GM18870 (cell line): ENCODE data around the gene RETREG2.
"Not testable (repeated sequence)": the region's sequence is repeated elsewhere in the genome, so short reads cannot be mapped to it uniquely, and the experiment has no call there.

Experiments used
- ATAC-seq: cut with Tn5 transposase; IDR thresholded peaks from one replicate; pipeline ENCODE4 v1.9.1; 2021; ENCODE audit warnings: moderate library complexity; ENCODE audit not compliant: unreplicated experiment

Gene RETREG2

GRCh38 chr2:219186754-219187456 is 8.8 kb downstream of the RETREG2 start:
- ATAC-seq, result no peak

GRCh38 chr2:219197388-219197787 is 19.3 kb downstream of the RETREG2 start:
- ATAC-seq, result no peak

GRCh38 chr2:219198974-219199373 is 20.9 kb downstream of the RETREG2 start:
- no peak for ATAC-seq

- ATAC-seq, result no peak
Measured at GRCh38 chr2:219199470-219200211, 21.6 kb downstream of the RETREG2 start.

GRCh38 chr2:219200502-219201326 is 22.6 kb downstream of the RETREG2 start:
- not testable (repeated sequence) for ATAC-seq

- ATAC-seq, result not testable (repeated sequence)
Measured at GRCh38 chr2:219201331-219201730, 23.3 kb downstream of the RETREG2 start.

GRCh38 chr2:219204425-219205164 is 26.5 kb downstream of the RETREG2 start:
- ATAC-seq, result no peak

- no peak for ATAC-seq
Measured at GRCh38 chr2:219205165-219205538, 27.1 kb downstream of the RETREG2 start.

- ATAC-seq, result no peak
Measured at GRCh38 chr2:219205981-219206327, 27.9 kb downstream of the RETREG2 start.

GRCh38 chr2:219206328-219207133 is 28.5 kb downstream of the RETREG2 start, which contains the start of gene ZFAND2B:
Gene ZFAND2B (plus strand): TSS chr2:219206782. CDS start chr2:219206988, 206 bp downstream.
- peak; percentile 81 for ATAC-seq

- no peak for ATAC-seq
Measured at GRCh38 chr2:219207134-219207883, 29.2 kb downstream of the RETREG2 start.

GRCh38 chr2:219207884-219208740 is 30.0 kb downstream of the RETREG2 start:
- no peak for ATAC-seq

GRCh38 chr2:219209236-219210195 is 31.4 kb downstream of the RETREG2 start:
- ATAC-seq, result no peak

- ATAC-seq, result no peak
Measured at GRCh38 chr2:219210196-219210885, 32.3 kb downstream of the RETREG2 start.

GRCh38 chr2:219210886-219211362 is 32.8 kb downstream of the RETREG2 start:
- ATAC-seq, result no peak

- ATAC-seq, result no peak
Measured at GRCh38 chr2:219213026-219213415, 34.9 kb downstream of the RETREG2 start.
